COLO668 (cell line): ENCODE data around the gene GALM.
"Not testable (repeated sequence)": the region's sequence is repeated elsewhere in the genome, so short reads cannot be mapped to it uniquely, and the experiment has no call there.

Experiments
- DNase-seq: peaks from one replicate; lab custom pipeline; 2025; ENCODE audit not compliant: unreplicated experiment; lab: John Stamatoyannopoulos, UW

GALM gene

GRCh38 chr2:38755891-38756290, 90.0 kb downstream of the GALM start:
- DNase-seq: not testable (repeated sequence)

DNA sequence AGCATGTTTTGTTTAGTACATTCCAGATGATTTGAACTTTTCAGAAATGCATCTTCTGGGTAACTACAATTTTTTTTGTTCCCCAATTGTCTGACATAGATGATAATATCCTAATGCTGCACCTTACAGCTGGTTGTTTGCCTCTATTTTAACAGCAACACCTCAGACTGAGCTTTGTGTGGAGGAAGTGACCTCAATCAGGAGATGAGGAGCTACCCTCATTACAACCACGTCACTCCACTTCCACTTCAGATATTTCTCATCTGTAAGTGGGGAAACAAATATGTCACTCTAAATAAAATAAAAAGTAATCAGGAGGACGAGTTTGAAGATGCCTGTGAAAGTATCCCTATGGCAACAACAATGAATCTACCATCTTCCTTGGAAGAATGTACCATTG, 97.3 kb downstream of the GALM start:
- no peak for DNase-seq

- no peak for DNase-seq
Measured at GRCh38 chr2:38763728-38764127, 97.8 kb downstream of the GALM start.

DNA sequence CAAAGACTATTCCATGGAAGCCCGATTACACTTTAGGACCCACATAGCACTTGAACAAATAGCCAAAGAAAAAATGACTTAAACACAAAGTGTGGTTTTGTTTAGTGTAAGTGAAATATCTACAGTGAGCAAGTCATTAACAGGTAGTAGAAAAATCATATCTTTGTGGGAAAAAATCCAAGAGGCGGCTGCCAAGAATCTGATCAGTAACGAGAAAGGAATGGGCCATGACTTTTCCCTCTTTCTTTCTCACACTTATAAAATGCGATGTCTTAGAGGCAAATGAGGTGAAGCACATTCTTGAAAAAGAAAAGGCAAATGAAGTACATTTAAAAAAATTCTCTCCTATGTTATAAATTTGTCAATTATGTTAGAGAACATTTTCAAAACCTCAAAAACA, 99.2 kb downstream of the GALM start:
- no peak for DNase-seq

DNA sequence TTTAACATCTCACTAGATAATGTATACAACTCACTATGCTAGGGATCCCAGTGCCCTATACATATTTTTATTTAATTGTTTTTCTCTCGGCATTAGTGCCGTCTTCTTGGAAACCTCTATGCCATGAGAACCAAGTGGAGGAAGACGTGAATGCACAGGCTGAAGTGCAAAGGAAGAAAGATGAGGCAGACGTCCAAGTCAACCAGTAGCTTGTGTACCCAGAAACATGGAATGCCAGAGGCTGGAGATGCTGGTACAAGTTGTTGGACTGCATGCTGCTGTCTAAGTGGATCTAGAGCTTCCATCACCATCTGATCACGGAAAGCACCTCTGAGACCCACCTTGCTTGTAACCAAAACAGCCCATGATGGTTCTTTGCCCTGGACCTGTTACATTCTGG, 99.6 kb downstream of the GALM start:
- DNase-seq: no peak

DNA sequence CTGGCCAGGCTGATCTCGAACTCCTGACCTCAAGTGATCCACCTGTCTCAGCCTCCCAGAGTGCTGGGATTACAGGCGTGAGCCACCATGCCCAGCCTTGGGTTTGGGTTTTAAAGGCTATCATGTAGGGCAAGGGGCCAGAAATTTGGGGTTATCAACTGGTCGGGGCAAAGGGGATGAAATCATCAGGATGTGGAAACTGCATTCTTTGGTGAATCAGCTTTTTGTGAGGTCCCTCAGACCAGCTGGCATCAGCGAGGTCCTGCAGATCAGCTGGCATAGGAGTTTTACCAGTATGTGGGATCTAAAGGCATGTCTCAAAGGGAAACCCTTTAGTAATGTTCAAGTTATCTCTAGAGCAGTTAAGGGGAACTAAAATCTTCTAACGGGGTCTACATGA, 105.7 kb downstream of the GALM start:
- no peak for DNase-seq

GRCh38 chr2:38775097-38775920, 109.4 kb downstream of the GALM start:
- no peak for DNase-seq

- no peak for DNase-seq
Measured at GRCh38 chr2:38775921-38776225, 110.0 kb downstream of the GALM start.

DNA sequence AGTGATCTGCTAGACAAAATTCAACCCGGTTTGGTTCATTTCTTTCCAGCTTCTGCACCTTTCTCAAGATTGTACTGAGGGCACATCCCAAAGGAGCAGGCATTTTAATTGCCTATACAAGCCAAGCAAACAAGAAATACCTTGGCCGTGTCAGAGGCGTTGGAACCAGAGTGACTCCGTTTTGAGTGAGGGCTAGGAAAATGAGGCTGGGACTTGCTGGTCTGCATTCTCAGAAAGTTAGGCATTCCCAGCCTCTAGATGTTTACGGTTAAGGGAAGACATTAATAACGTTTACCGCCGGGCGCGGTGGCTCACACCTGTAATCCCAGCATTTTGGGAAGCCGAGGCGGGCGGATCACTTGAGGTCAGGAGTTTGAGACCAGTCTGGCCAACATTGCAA, 110.6 kb downstream of the GALM start:
- no peak for DNase-seq

- no peak for DNase-seq
Measured at GRCh38 chr2:38778687-38779082, 112.8 kb downstream of the GALM start.

DNA sequence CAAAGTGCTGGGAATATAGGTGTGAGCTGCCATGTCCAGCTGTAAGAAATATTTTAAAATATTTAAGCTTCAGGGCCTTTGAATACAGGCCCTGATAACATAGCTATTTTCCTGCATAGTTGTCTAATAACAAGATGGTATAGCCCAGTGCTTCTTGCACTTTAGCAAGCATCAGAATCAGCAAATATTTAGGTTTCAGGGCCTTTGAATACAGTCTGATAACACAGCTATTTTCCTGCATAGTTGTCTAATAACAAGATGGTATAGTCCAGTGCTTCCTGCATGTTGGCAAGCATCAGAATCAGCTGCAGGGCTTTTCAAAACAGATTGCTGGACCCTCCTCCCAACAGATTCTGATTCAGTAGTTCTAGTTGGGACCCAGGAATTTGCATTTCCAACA, 117.7 kb downstream of the GALM start:
- DNase-seq: no peak
